Brain microvascular endothelial cell (primary cell): ENCODE results near the gene ZNF213.

Experiments
- DNase-seq: peaks from one replicate; pipeline ENCODE4 v3.0.0-alpha.2; 2020
- H3K27ac ChIP-seq: fragments of 250-450 bp; sonication (Bioruptor Pico); 2 replicates; pipeline ENCODE4 v1.5.1; 2020; ENCODE audit warnings: mild to moderate bottlenecking, moderate library complexity
- H3K27me3 ChIP-seq: fragments of 250-450 bp; sonication (Bioruptor Pico); replicated peaks from 2 replicates; pipeline ENCODE4 v1.5.1; 2020; ENCODE audit warnings: mild to moderate bottlenecking
- H3K36me3 ChIP-seq: fragments of 250-450 bp; sonication (Bioruptor Pico); replicated peaks from 2 replicates; pipeline ENCODE4 v1.5.1; 2020; ENCODE audit warnings: mild to moderate bottlenecking
- H3K4me3 ChIP-seq: 2 replicates; pipeline ENCODE4 v1.5.1; 2011; ENCODE audit warnings: low read depth, mild to moderate bottlenecking, control low read depth, low read length, moderate library complexity
- CTCF ChIP-seq: IDR thresholded peaks from 2 replicates; pipeline ENCODE4 v1.5.1; 2011; ENCODE audit warnings: low read depth, mild to moderate bottlenecking, moderate library complexity, low read length, control low read depth, inconsistent platforms; ENCODE audit errors: missing control alignments
- in situ Hi-C: cut with HindIII; loops from 2 replicates; pipeline ENCODE4 v1.10.0; 2017; ENCODE audit warnings: low sequenced_read_pairs, low pct_ligation_motif_present

Gene ZNF213

GRCh38 chr16:3099395-3099731 lies 35.5 kb upstream of the ZNF213 start:
- H3K27ac ChIP-seq, result no peak overlapping the region
- in situ Hi-C loops, result no loop called here
- H3K27me3 ChIP-seq, result peaks cover 5% of the 10 kb centered on the region
- no peaks in the 10 kb centered on the region for H3K36me3 ChIP-seq
- TF ChIP-seq CTCF, result no peak
- DNase-seq, result no peak
- H3K4me3 ChIP-seq, result no peak overlapping the region

DNA sequence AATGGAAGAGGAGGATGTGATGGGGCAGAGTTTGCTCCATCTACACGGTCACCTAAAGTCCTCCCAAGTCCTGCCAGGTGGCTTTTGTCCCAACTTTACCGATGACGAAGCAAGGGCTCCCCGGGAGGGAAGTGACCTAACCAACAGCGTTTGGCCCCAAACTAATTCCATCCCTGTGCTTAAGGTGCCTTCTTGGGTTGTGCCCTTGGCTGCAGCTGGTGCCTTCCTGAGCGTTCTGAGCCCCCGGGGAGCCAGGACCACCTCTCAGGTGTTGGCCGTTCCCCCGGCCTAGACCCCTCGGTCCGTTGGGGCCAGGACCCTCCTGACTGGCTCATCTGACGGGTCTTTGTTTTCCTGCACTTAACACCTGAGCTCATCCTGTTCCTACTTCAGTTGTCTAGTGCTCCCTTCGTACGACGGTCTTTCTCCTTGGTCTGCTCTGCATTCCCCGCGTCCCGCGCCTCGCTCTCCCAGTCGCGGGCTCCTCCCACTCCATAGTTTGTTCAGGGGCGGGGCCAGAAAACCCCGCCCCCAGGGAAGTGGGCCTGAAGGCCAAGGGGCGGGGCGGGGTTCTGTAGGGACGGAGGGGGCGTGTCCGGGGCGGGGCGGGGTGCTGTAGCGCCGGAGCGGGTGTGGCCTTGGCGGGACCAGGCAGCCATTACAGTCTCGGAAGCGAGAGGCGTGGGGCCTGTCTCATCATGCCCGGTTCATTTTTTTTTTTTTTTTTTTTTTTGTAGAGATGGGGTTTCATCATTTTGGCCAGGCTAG lies 34.9 kb upstream of the ZNF213 start:
- Histone ChIP-seq H3K27ac (no peak overlapping the region), H3K36me3 (no peaks in the 10 kb centered on the region), H3K4me3 (no peak overlapping the region), H3K27me3 (peaks cover 5% of the 10 kb centered on the region)
- DNase-seq, result peak; percentile 86
- TF ChIP-seq CTCF, result no peak
- in situ Hi-C loops, result no loop called here

- peak; percentile 65 for TF ChIP-seq CTCF
- in situ Hi-C loops, result no loop called here
- peaks cover 5% of the 10 kb centered on the region for H3K27me3 ChIP-seq
- H3K36me3 ChIP-seq, result no peaks in the 10 kb centered on the region
- DNase-seq, result no peak
- H3K4me3 ChIP-seq, result no peak overlapping the region
- no peak overlapping the region for H3K27ac ChIP-seq
Observed at GRCh38 chr16:3101018-3101840, 33.6 kb upstream of the ZNF213 start.

- no peak for DNase-seq
- in situ Hi-C loops, result no loop called here
- Histone ChIP-seq H3K36me3 (no peaks in the 10 kb centered on the region), H3K27me3 (peaks cover 5% of the 10 kb centered on the region), H3K27ac (no peak overlapping the region), H3K4me3 (no peak overlapping the region)
- TF ChIP-seq CTCF, result no peak
Observed at GRCh38 chr16:3101841-3102470, 32.9 kb upstream of the ZNF213 start.

DNA sequence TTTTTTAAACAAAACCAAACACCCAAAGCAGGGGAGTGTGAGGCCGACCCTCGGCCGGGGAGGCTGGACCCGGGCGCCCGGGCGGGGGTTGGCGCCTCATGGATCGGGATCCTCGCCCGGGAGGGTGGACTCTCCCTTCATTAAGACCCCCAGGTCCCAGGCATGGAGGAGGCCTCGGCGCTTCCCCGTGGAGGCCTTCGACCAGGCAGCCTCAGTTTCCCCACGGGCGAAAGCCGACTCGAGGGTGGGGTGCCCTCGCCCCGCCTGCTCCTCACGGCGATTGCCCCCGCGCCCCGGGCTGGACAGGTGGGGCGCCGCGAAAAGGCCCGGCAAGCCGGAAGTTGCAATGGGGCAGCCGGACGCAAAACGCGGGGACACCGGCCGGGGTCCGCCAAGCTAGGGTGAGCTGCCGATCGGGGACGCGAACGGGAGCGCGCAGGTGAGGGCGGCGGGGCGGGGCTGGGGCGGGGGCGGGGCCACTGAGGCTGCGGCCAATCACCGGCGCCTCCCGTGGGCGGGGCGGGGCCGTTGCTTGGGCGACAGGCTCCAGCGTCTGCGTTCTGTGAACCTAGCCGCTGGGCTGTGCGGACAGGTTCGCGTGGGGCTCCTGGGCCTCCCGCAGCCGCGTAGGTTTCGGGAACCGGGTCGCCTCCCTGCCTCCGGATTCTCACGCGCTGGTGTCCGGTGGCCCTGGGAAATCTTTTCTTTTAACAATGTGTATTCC lies 28.5 kb upstream of the ZNF213 start:
- Histone ChIP-seq H3K27ac (no peak overlapping the region), H3K27me3 (no peaks in the 10 kb centered on the region), H3K4me3 (peak overlapping the region; percentile 69), H3K36me3 (no peaks in the 10 kb centered on the region)
- TF ChIP-seq CTCF, result no peak
- in situ Hi-C loops, result no loop called here
- DNase-seq, result peak; percentile 77
